CD4-positive, alpha-beta T cell treated with Interleukin-15 for 1 hour (primary cell): Measurements from ENCODE around the gene HOXA10.

Experiments used
- DNase-seq: peaks from one replicate; pipeline ENCODE4 v3.0.0-alpha.2; 2020

The HOXA10 gene

GRCh38 chr7:27203365-27203953 is 29.3 kb upstream of the HOXA10 start:
- DNase-seq = no peak

GRCh38 chr7:27202862-27203134 is 28.7 kb upstream of the HOXA10 start:
- no peak for DNase-seq

- no peak for DNase-seq
Observed at GRCh38 chr7:27202018-27202861, 28.1 kb upstream of the HOXA10 start.

- no peak for DNase-seq
Observed at GRCh38 chr7:27201580-27202017, 27.5 kb upstream of the HOXA10 start.

GRCh38 chr7:27200761-27201579 is 26.9 kb upstream of the HOXA10 start:
- no peak for DNase-seq

GRCh38 chr7:27199849-27200760 is 26.0 kb upstream of the HOXA10 start, which contains the start of gene HOXA13:
Gene HOXA13 (minus strand): TSS chr7:27200091. CDS start chr7:27200077, 14 bp downstream.
- no peak for DNase-seq

GRCh38 chr7:27198871-27199801 is 25.0 kb upstream of the HOXA10 start:
- no peak for DNase-seq

- DNase-seq = no peak
Observed at GRCh38 chr7:27198138-27198841, 24.2 kb upstream of the HOXA10 start.

- no peak for DNase-seq
Observed at GRCh38 chr7:27197137-27198042, 23.3 kb upstream of the HOXA10 start.

GRCh38 chr7:27196287-27196767 is 22.2 kb upstream of the HOXA10 start:
- DNase-seq = peak; percentile 75

- DNase-seq = no peak
Observed at GRCh38 chr7:27194686-27195379, 20.7 kb upstream of the HOXA10 start.

GRCh38 chr7:27194002-27194352 is 19.9 kb upstream of the HOXA10 start:
- no peak for DNase-seq

GRCh38 chr7:27193335-27194001 is 19.3 kb upstream of the HOXA10 start:
- DNase-seq = no peak

- DNase-seq = no peak
Observed at GRCh38 chr7:27192546-27193334, 18.6 kb upstream of the HOXA10 start.

GRCh38 chr7:27191833-27192545 is 17.9 kb upstream of the HOXA10 start:
- no peak for DNase-seq

GRCh38 chr7:27191161-27191731 is 17.1 kb upstream of the HOXA10 start:
- no peak for DNase-seq
